Activated CD4-positive, alpha-beta T cell treated with anti-CD3 and anti-CD28 coated beads, Interleukin-2, amount 50 U/mL, for 1 hour (primary cell): ENCODE measurements around the gene CIB2.

Experiments
- DNase-seq: peaks from one replicate; pipeline ENCODE4 v3.0.0-alpha.2; 2020

The CIB2 gene

DNA sequence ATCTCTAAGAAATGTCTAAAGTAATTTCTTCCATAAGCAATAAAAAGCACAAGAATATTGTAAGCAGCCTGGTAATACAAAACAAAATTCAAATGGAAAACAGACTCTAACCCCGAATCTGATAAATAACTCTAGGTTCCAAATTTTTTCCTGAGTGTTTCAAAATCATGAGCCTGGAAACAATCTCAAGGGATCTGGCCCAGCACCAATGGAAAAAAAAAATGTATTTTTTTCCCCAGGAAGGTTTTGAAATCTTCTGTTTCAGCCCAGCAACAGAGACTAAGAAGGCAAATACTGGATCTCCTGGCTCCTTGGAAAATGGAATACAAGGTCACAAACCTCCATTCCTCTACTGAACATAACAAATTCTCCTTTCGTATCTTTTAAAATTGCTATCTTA lies 66.7 kb downstream of the CIB2 start:
- DNase-seq = no peak

GRCh38 chr15:78063970-78064385 lies 67.3 kb downstream of the CIB2 start:
- no peak for DNase-seq

- no peak for DNase-seq
Observed at GRCh38 chr15:78063217-78063616, 68.0 kb downstream of the CIB2 start.

DNA sequence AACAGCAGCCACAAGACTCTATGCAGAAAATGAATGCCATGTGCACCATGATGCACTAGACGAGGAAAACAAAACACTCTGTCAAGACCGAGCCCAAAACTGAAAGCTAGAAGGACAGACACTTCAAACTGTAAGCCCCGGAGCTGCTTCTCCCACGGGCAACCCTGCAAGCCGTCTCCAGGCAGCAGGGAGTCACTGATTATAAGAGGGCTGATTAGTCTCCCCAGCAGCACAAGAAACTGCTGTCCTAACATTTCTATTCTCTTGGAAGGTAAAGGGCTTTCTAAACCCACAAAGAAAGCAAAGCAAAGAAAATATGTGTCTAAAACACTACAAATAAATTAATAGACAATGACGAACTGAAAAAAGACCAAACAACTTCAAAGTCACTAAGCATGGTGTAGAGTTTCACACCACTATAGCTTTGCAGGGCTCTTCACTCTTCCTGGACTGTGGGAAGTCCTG lies 69.2 kb downstream of the CIB2 start:
- no peak for DNase-seq

- no peak for DNase-seq
Observed at GRCh38 chr15:78060232-78060631, 71.0 kb downstream of the CIB2 start.

GRCh38 chr15:78059110-78059839 lies 72.0 kb downstream of the CIB2 start:
- DNase-seq = no peak

- no peak for DNase-seq
Observed at GRCh38 chr15:78058401-78058935, 72.8 kb downstream of the CIB2 start.

GRCh38 chr15:78057803-78058202 lies 73.4 kb downstream of the CIB2 start:
- DNase-seq = no peak

DNA sequence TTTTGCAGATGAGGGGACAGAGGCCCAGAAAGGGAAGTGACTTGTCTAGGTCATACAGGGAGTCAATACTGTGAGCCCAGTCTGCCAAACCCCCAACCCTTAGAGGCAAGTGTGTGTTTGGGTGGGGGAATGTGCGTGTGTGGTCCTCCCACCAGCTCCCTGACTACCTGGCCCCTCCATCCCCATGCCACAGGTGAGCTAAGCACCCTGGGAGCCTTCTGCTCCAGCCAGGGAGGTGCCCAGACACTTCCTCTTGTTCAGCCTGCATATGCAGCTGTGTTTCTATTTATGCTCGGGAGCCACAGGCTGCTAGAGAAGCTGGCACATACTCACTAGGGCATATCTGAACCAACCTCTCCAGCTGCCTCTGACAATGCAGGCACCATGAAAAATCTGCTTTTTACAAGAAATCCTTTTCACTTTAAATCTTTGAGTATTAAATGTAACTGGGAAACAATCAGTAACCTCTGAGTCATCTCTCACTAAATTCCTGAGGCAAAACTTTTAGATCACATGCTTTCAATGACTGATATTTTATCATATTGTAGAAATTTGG lies 74.5 kb downstream of the CIB2 start:
- DNase-seq = no peak

DNA sequence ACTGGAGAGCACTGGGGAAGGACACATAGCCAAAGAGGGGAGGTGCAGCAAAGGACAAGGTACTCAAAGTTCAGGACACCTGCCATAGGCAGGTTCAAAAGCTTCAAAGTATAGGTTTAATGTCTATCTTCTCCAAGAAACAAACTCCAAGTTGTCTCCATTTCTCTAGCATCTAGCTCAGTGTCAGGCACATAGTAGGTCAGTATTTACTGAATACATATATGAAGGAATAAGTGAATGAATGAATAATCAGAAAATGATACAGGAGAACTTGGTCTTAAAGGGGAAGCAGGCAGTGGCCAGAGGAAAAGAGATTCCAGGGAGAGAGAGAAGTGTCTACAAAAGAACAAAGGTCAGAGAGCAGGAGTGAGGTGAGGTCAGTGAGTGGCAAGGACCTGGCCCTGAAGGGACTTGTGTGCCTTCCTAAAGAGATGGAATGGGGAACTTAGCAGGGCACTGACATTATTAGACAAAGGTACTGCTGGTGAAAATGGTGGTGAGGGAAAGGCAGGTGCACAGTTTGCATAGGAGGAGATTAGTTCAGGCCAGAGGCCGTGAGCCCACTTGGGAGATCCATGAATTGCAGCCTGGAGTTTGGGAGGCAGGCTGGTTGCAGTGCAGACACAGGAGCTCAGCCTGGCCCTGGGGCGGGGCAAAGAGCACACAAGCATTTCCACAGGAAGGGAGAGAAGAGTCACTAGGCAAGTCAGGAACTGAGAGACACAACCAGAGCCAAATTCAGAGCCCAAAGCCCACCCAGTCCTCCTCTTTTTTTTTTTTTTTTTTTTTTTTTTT lies 75.1 kb downstream of the CIB2 start:
- no peak for DNase-seq

DNA sequence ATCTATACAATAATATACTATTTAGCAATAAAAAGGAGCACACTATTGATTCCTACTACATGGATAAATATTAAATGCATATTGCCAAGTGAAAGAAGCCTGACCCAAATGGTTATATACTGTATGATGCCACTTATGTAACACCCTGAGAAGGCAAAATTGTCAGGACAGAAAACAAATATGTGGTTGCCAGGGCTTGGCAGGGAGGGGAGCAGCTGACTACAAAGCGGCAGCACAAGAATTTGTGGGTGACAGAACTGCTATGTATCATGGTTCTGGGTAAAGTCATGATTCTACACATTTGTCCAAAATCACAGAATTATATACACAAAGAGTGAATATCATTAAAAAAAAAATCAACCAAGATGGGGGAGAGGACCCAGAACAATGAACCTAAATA lies 76.3 kb downstream of the CIB2 start:
- peak; percentile 39 for DNase-seq
